ENCODE measurements around the gene CUX1. TPM values are rescaled to one million over a fixed set of nuclear protein-coding genes. Genes with fewer than 3 reads are reported as not detected.
"Not testable (repeated sequence)": the region's sequence is repeated elsewhere in the genome, so short reads cannot be mapped to it uniquely, and the experiment has no call there.

Gene CUX1
- total RNA-seq, 4 donors from 2014 or later, result 58.2 to 295 (median 76.9) TPM

GRCh38 chr7:101832205-101832631, 14.8 kb downstream of the CUX1 start:
- H3K4me1 ChIP-seq, result no peaks in the 10 kb centered on the region
- intact Hi-C loops (cut with DNase I; ENCODE audit: low total_unique reads), result no loop called here
- H3K36me3 ChIP-seq, result no peaks in the 10 kb centered on the region
- no peaks in the 10 kb centered on the region for H3K9me3 ChIP-seq
- peak in 1 of 2 donors; percentile 12 for DNase-seq
- no peak overlapping the region for H3K27ac ChIP-seq
- TF ChIP-seq POLR2A (IDR thresholded peaks at IDR 0.05), result no peak
- TF ChIP-seq, protein P1, sequence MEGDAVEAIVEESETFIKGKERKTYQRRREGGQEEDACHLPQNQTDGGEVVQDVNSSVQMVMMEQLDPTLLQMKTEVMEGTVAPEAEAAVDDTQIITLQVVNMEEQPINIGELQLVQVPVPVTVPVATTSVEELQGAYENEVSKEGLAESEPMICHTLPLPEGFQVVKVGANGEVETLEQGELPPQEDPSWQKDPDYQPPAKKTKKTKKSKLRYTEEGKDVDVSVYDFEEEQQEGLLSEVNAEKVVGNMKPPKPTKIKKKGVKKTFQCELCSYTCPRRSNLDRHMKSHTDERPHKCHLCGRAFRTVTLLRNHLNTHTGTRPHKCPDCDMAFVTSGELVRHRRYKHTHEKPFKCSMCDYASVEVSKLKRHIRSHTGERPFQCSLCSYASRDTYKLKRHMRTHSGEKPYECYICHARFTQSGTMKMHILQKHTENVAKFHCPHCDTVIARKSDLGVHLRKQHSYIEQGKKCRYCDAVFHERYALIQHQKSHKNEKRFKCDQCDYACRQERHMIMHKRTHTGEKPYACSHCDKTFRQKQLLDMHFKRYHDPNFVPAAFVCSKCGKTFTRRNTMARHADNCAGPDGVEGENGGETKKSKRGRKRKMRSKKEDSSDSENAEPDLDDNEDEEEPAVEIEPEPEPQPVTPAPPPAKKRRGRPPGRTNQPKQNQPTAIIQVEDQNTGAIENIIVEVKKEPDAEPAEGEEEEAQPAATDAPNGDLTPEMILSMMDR (IDR thresholded peaks at IDR 0.05), result no peak
- no peaks in the 10 kb centered on the region for H3K27me3 ChIP-seq
- no peak overlapping the region for H3K4me3 ChIP-seq

GRCh38 chr7:101832685-101833375, 15.4 kb downstream of the CUX1 start:
- intact Hi-C loops (cut with DNase I; ENCODE audit: low total_unique reads), result no loop called here
- Histone ChIP-seq H3K36me3 (no peaks in the 10 kb centered on the region), H3K27ac (no peak overlapping the region), H3K27me3 (no peaks in the 10 kb centered on the region), H3K9me3 (no peaks in the 10 kb centered on the region), H3K4me3 (no peak overlapping the region), H3K4me1 (no peaks in the 10 kb centered on the region)
- no peak for DNase-seq
- TF ChIP-seq POLR2A (IDR thresholded peaks at IDR 0.05), result no peak
- TF ChIP-seq, protein P1 (IDR thresholded peaks at IDR 0.05), result no peak

DNA sequence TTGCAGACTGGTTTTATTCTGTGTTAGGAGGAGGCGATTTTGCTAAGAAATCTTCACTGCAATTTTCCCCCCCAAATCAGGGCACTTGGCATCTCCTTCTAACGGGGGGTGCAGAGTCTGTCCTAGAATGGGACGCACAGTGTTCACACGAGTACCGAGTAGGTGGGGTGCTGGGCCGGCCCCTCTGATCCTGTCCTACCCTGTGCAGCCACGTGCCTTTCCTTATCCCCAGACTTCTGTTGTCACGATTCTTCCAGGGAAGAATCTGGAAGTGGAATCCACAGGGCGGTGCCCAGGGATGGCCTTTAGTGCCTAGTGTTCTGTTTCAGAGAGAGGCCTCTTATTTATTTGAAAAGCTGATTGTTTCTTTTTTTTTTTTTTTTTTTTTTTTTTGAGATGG, 16.4 kb downstream of the CUX1 start:
- Histone ChIP-seq H3K4me3 (no peak overlapping the region), H3K27ac (peak overlapping the region in 1 of 2 donors; percentile 8), H3K9me3 (no peaks in the 10 kb centered on the region), H3K36me3 (no peaks in the 10 kb centered on the region), H3K4me1 (no peaks in the 10 kb centered on the region), H3K27me3 (no peaks in the 10 kb centered on the region)
- intact Hi-C loops (cut with DNase I; ENCODE audit: low total_unique reads), result no loop called here
- peak in 1 of 2 donors; percentile 11 for DNase-seq
- TF ChIP-seq POLR2A (IDR thresholded peaks at IDR 0.05), result no peak
- TF ChIP-seq, protein P1 (IDR thresholded peaks at IDR 0.05), result no peak

DNA sequence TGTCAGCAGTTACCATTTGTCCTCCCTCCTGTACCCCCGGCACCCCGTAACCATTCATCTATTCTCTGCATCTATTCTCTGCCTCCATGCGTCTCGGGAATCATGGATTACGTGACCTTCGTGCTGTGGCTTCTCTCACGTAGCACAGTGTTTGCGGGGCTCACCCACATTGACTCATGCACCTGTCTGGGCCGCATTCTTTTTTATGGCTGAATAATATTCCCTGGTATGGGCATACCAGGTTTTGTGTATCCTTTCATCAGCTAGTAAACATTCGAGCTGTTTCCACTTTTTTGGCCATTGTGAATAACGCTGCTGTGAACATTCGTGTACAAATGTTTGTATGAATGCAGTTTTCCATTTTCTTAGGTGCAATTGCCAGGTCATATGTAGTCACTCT, 17.7 kb downstream of the CUX1 start:
- peak in 1 of 2 donors; percentile 7 for DNase-seq
- no peak for TF ChIP-seq POLR2A (IDR thresholded peaks at IDR 0.05)
- TF ChIP-seq, protein P1 (IDR thresholded peaks at IDR 0.05), result no peak
- no peaks in the 10 kb centered on the region for H3K9me3 ChIP-seq
- H3K4me3 ChIP-seq, result no peak overlapping the region
- H3K4me1 ChIP-seq, result no peaks in the 10 kb centered on the region
- no peak overlapping the region for H3K27ac ChIP-seq
- H3K36me3 ChIP-seq, result no peaks in the 10 kb centered on the region
- intact Hi-C loops (cut with DNase I; ENCODE audit: low total_unique reads), result no loop called here
- H3K27me3 ChIP-seq, result no peaks in the 10 kb centered on the region

GRCh38 chr7:101837433-101837832, 20.0 kb downstream of the CUX1 start:
- H3K27ac ChIP-seq; H3K27me3 ChIP-seq; intact Hi-C loops (cut with DNase I; ENCODE audit: low total_unique reads); H3K4me3 ChIP-seq; DNase-seq; H3K9me3 ChIP-seq; H3K4me1 ChIP-seq; H3K36me3 ChIP-seq: not testable (repeated sequence)

All from uterus (tissue), 4 donors.